GM18951 (cell line): Measurements from ENCODE around the gene TMEM254.
"Not testable (repeated sequence)": the region's sequence is repeated elsewhere in the genome, so short reads cannot be mapped to it uniquely, and the experiment has no call there.

Experiments used
- POLR2A ChIP-seq: IDR thresholded peaks from 4 replicates; pipeline ENCODE4 v1.6.1; 2011; ENCODE audit warnings: mild to moderate bottlenecking; ENCODE audit not compliant: insufficient read length, insufficient read depth; ENCODE audit errors: extremely low read depth
- in situ Hi-C: fragments of 300-500 bp; cut with MboI; formaldehyde crosslinking; loops from one replicate; pipeline ENCODE4 v1.12.0; 2022; ENCODE audit warnings: low sequenced_read_pairs, mixed read lengths, inconsistent platforms; ENCODE audit not compliant: unreplicated experiment

Gene TMEM254, protein sequence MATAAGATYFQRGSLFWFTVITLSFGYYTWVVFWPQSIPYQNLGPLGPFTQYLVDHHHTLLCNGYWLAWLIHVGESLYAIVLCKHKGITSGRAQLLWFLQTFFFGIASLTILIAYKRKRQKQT

DNA sequence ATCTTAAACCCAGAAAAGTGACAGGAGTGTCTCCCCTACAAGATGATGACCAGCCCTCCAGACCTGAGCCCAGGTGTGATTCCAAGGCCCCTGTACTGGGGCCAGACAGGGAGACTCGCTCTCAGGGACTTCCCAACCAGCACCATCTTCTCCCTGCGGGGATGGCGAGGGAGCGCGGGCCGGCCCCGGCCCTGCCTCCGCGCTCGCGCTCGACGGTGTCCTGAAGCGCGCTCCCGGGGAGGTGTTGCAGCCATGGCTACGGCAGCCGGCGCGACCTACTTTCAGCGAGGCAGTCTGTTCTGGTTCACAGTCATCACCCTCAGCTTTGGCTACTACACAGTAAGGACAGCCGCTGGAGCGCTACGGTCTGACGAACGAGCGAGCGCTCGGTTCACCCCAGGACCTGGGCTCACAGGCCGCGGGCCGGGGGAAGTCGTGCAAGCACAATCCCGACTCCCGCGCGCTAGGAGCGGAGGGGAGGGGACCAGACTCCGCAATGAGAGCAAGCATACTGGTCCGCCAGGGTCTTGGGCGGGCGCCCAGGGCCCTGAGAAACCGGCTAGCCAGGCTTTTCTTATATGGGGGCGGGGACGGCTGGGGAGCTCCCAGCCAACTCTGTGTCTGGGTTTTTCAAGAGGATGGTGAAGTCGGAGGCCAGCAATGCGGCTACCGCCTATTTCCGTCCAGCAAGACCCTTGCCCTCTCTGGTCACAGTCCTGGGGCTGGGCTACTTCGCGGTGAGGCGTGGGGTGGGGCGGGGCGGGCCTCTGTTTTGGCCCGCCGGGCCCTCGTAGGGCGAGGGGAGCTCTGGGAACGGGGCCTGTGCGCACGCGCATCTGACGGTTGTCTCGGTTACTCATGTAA lies at the start of gene TMEM254:
Gene TMEM254, plus strand, starts transcription at position 218 of the 864 bp plus-strand sequence. Its CDS starts 35 bp downstream, at position 253.
- TF ChIP-seq POLR2A = peak; percentile 58
- in situ Hi-C loops = no loop called here

DNA sequence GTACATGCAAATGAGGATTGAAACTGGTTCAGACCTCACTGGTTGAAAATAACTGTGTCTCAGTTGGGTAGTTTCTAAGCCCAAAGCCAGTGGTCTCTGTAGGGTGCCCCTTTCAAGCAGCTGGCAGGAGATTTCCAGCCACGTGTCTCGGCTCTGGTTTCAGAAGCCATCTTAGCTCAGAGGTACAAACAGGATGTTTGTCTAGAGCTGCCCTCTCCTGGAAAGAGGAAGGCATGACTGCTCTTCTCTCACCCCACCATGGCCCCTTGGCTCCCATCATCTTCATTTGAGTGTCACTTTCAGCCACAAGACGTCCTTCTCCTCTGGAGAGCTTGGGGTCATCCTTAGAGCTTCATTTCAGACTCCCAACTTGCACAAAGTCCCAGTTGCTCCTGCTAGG lies 49.3 kb upstream of the TMEM254 start:
- in situ Hi-C loops = not testable (repeated sequence)

DNA sequence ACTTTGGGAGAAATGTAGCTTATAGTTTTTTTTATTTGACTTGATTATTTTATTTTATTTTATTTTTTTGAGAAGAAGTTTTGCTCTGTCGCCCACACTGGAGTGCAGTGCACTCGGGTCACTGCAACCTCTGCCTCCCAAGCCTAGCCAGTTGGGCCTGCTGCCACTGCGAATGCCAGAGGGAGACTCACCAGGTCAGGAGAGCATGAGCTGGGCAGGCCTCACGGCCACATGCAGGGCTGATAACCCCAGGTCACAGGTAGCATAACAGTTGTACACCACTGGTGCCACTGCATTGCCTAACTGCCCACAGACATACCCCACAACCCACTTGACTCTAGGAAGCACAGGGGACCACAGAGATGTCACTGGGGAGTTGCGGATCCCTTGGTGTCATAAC lies 48.6 kb upstream of the TMEM254 start:
- in situ Hi-C loops = not testable (repeated sequence)

DNA sequence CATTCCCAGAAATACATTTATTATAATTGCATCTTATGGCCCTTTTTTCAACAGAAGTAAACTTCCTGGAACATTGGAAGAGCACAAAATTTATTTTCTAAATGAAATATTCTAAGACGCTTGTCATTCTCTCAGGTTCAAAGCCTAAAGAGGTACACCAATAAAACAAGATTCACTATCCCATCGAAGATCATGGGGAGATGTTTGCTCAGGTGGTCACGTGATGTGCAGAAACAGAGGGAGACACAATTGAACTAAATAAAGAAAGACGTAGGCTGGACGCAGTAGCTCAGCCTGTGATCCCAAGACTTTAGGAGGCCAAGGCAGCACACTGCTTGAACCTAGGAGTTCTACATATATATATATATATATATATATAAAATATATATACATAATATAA lies 46.0 kb upstream of the TMEM254 start:
- in situ Hi-C loops = no loop called here
- TF ChIP-seq POLR2A = no peak

DNA sequence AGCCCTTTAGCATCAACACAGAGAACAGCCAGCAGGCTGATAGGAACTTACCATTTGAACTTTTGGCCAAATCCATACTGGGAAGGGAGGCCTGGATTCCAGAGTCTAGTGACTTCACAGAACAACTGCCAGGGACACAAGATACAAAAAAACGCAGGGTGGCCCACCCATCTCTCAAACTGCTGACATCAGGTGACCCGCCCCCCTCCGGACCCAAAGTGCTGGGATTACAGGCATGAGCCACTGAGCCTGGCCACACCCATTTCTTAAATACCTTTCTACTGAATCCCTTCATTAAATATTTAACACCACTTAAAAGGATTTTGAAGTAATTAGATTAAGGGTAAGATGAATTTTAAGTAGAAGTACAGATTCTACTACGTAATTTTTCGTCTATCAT lies 43.7 kb upstream of the TMEM254 start:
- in situ Hi-C loops = not testable (repeated sequence)

DNA sequence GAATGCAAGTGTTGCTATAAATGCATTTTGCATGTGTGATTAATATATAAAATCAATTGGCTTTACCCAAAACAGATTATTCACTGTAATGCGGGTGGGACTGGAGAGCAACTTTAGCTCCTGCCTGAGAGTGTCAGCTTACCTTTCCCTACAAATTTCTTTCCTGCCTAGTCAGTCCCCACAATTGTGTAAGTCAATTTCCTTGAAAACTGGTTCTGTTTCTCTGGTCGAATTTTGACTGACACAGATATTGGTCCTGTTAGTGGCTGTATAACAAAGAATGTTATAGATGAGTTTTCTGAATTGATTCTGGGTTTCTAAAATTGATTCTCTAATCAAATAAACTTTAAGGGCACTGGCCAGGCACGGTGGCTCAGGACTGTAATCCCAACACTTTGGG lies 43.0 kb upstream of the TMEM254 start:
- in situ Hi-C loops = not testable (repeated sequence)

DNA sequence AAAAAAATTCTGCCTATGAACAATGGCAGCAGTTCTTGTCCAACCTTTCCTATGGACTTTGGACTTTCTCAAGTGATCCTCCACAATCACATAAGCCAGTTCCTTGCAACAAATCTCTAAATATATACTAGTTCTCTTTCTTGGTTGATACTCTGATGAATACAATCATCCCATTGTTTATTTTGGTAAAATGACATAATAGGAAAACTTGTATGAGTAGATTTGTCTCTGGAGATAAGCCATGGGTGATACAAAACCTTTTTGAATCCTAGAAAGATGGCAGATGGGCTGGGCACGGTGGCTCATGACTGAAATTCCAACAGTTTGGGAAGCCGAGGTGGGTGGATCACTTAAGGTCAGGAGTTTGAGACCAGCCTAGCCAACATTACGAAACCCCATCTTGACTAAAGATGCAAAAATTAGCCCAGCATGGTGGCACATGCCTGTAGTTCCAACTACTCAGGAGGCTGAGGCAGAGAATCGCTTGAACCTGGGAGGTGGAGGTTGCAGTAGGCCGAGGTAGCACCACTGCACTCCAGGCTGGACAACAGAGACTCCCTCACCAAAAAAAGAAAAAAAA lies 41.5 kb upstream of the TMEM254 start:
- in situ Hi-C loops = not testable (repeated sequence)

DNA sequence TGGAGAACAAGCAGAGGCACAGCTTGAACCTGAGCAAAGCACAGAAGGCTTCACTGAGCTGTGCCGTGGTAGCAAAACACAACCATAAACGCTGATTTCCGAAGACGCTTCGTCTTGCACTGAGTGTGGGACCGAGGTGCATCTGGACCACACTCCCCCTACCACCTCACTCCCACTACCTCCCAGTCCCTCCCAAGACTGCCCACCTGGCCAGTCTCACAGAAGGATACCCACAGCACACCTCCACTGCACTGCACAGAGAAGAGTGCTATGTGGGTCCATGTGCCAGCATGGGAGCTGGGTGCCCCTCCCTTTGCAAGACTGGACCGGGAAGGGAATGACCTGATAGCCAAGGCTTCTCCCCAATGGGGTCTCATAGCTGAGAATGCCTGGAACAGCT lies 40.2 kb upstream of the TMEM254 start:
- in situ Hi-C loops = not testable (repeated sequence)

DNA sequence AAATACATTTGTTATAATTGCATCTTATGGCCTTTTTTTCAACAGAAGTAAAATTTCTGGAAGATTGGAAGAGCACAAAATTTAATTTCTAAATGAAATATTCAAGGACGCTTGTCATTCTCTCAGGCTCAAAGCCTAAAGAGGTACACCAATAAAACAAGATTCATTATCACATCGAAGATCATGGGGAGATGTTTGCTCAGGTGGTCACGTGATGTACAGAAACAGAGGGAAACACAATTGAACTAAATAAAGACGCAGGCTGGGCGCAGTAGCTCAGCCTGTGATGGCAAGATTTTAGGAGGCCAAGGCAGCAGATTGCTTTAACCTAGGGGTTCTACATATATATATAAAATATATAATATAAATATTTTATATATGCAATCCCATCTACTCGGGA lies 37.3 kb upstream of the TMEM254 start:
- TF ChIP-seq POLR2A = no peak
- in situ Hi-C loops = no loop called here

DNA sequence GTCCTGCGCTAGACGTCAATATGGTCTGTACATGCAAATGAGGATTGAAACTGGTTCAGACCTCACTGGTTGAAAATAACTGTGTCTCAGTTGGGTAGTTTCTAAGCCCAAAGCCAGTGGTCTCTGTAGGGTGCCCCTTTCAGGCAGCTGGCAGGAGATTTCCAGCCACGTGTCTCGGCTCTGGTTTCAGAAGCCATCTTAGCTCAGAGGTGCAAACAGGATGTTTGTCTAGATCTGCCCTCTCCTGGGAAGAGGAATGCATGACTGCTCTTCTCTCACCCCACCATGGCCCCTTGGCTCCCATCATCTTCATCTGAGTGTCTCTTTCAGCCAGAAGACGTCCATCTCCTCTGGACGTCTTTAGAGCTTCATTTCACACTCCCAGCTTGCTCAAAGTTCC lies 33.5 kb upstream of the TMEM254 start:
- in situ Hi-C loops = not testable (repeated sequence)

DNA sequence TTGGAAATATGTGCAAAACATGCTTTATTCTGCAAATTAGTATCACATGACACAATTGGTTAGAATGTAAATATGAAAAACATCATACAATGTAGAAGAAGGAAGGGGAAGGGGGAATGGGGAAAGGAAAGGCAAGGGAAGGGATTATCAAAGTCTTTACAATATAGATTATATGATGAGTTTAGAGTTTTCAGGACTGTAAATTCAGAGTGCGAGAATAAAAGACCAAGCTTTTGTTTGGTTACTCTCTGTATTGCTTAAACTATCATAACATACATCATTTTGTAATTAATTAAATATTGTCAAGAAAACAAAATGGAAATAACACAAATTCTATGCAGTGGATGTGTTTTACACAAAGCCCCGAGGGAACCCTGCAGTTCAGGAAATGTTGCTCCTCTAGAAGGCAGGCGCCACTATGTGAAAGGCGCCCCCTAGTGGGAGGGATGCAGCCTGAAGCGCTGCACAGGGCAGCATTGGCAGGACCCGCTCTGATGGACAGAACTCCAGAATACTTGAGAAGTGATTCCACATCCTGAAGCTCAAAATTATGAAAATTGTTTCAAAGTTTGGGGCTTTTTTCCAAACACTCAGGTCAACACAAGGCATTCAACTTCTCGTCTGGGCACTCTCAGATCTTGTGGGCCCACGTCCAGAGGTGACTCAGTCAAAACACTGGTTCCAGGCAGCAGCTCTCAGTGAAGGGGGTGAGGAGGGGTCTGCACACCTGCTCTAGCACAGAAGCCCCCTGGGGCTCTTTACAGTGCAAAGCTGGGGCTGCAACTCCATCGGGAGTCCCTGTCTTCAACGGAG lies 31.6 kb upstream of the TMEM254 start:
- no peak for TF ChIP-seq POLR2A
- in situ Hi-C loops = no loop called here

DNA sequence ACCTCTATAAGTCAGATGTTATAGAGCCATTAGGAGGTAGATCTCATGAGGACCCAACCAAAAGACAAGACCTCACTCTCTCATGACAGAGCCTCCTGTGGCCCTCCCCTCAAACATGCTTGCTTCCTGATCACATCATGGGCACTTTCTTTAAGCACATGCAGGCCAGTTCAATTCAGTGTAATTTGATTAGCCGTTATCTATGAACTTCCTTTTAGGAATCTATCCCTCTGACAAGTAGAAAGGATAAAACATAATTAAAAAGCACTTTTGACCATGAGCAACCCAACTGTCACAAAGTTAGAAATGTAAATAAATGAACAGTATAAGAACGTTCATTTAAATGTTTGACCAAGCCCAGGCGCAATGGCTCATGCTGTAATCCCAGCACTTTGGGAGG lies 27.7 kb upstream of the TMEM254 start:
- in situ Hi-C loops = no loop called here
- TF ChIP-seq POLR2A = no peak

DNA sequence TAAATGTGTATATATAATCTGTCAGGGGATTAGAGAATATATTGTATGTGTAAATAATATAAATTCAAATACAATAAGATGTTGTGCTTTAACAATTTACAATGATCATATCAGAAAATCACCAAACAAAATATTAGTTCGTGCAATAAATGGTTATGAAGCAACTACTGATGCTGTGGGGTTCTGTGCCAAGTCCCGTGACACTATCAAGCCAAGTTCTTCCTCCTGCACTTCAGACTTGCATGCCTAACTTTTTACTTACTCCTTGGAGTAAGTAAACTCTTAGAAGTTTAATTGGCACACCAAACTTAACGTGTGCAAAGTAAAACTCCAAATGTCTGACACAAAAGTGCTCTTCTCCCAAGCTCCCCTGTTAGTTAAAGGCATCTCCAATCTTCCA lies 26.5 kb upstream of the TMEM254 start:
- in situ Hi-C loops = no loop called here
- no peak for TF ChIP-seq POLR2A

DNA sequence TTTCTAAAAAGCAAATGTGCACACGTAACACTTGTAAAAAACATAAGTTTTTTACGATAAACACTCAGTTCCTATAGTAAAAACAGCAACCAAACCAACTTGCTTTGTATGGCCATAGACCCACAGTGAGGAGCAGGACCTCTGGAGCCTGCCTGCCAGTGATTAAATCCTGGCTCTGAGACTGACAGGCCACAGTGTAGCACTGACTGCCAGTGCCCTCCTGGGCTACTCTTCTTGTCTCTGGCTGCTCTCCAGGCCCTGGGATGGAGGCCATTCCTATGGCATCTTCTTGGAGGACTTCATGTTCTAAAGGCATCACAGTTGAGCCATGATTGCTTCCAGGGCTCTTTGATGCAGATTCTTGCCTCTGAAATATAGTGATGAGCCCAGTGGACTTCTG lies 22.7 kb upstream of the TMEM254 start:
- in situ Hi-C loops = no loop called here

More for the DNA sequence above, 22.7 kb upstream of the TMEM254 start:
- no peak for TF ChIP-seq POLR2A
